GM12878 (cell line): ENCODE measurements around the gene ZFAND2A. TPM values are rescaled to one million over a fixed set of nuclear protein-coding genes. Genes with fewer than 3 reads are reported as not detected.

Experiments used
- ATAC-seq: fragments of 200-7000 bp; cut with Tn5 transposase; 3 replicates; pipeline ENCODE4 v1.9.1; 2020; ENCODE audit warnings: mild to moderate bottlenecking, moderate library complexity
- BruUV-seq: library from RNA; stranded (reverse); fragments of 400-500 nt; replicated peaks from 2 replicates; lab custom pipeline; 2021; lab: Mats Ljungman, UMichigan
- CTCF ChIA-PET: fragments of 300-600 bp; sonication (Branson Sonifier 250); formaldehyde crosslinking; extraction: SDS; loops from one replicate; lab custom pipeline; 2021; ENCODE audit warnings: inconsistent platforms; lab: Yijun Ruan, JAX
- POLR2A ChIA-PET: fragments of 350-600 bp; formaldehyde crosslinking; extraction: SDS; loops from one replicate; lab custom pipeline; 2021; ENCODE audit warnings: inconsistent platforms; lab: Charles Lee
- RAD21 ChIA-PET: fragments of 300-600 bp; sonication (Branson Sonifier 250); formaldehyde crosslinking; loops from one replicate; lab custom pipeline; 2023; ENCODE audit warnings: antibody characterized with exemption; ENCODE audit not compliant: unreplicated experiment; lab: Charles Lee
- SMC1A ChIA-PET: fragments of 300-600 bp; sonication (Branson Sonifier 250); formaldehyde crosslinking; loops from one replicate; lab custom pipeline; 2023; ENCODE audit not compliant: unreplicated experiment, uncharacterized antibody; lab: Charles Lee
- DNase-seq: peaks from one replicate; pipeline ENCODE4 v3.0.0-alpha.2; 2011; ENCODE audit warnings: low read depth, low spot score
- FAIRE-seq: peaks from 3 replicates; lab custom pipeline; 2011; peaks lifted over from hg19 to GRCh38; lab: Jason Lieb, UNC
- H2AFZ ChIP-seq: 2 replicates; pipeline ENCODE4 v1.6.0; 2011; ENCODE audit warnings: low read depth, low read length, control low read depth; ENCODE audit not compliant: control insufficient read depth
- H3K27ac ChIP-seq: 2 replicates; pipeline ENCODE4 v1.5.1; 2011; ENCODE audit warnings: control low read depth; ENCODE audit not compliant: control insufficient read depth, insufficient read depth
- H3K27me3 ChIP-seq, 2 experiments: replicated peaks in 1 of 2; 2 replicates each; pipeline versions ENCODE4 v1.6.0 to v1.6.1; 2011; ENCODE audit warnings: low read length in 1 of 2; ENCODE audit not compliant: control insufficient read depth in 2 of 2, insufficient read depth in 2 of 2
- H3K36me3 ChIP-seq, 2 experiments: 2 replicates each; pipeline ENCODE4 v1.5.1; 2011; ENCODE audit warnings: low read length in 1 of 2; ENCODE audit not compliant: control insufficient read depth in 2 of 2, insufficient read depth in 2 of 2
- H3K4me1 ChIP-seq: 2 replicates; pipeline ENCODE4 v1.6.1; 2011; ENCODE audit warnings: mild to moderate bottlenecking, low read length, moderate library complexity, mixed read lengths; ENCODE audit not compliant: control insufficient read depth, insufficient read depth
- H3K4me2 ChIP-seq: 2 replicates; pipeline ENCODE4 v1.6.0; 2011; ENCODE audit warnings: control low read depth; ENCODE audit not compliant: control insufficient read depth, insufficient read depth
- H3K4me3 ChIP-seq: fragments of 200-600 bp; sonication (generic); 2 replicates; pipeline ENCODE4 v1.5.1; 2016
- H3K79me2 ChIP-seq: 2 replicates; pipeline ENCODE4 v1.6.0; 2011; ENCODE audit warnings: low read length; ENCODE audit not compliant: control insufficient read depth, insufficient read depth
- H3K9ac ChIP-seq: 2 replicates; pipeline ENCODE4 v1.8.0; 2011; ENCODE audit warnings: low read length, control low read depth, mixed read lengths; ENCODE audit not compliant: control insufficient read depth, insufficient read depth
- H3K9me3 ChIP-seq: replicated peaks from 3 replicates; pipeline ENCODE4 v1.5.1; 2011; ENCODE audit warnings: mild to moderate bottlenecking, low read length; ENCODE audit not compliant: control insufficient read depth, insufficient read depth
- H4K20me1 ChIP-seq: 2 replicates; pipeline ENCODE4 v1.6.0; 2011; ENCODE audit not compliant: control insufficient read depth, insufficient read depth
- CUX1 ChIP-seq: IDR thresholded peaks from 2 replicates; pipeline ENCODE4 v1.6.1; 2012; ENCODE audit warnings: improper control_type of control experiment, low read depth, low read length; ENCODE audit not compliant: insufficient replicate concordance
- ESRRA ChIP-seq: IDR thresholded peaks from 2 replicates; pipeline ENCODE4 v1.6.1; 2012; ENCODE audit warnings: mild to moderate bottlenecking, low read length, improper control_type of control experiment
- ETV6 ChIP-seq, 2 experiments: fragments of 450-650 bp in 1 of 2; IDR thresholded peaks in 1 of 2; conservative IDR thresholded peaks in 1 of 2; 2 replicates each; pipeline ENCODE4 v1.6.1; 2014; ENCODE audit warnings: antibody characterized with exemption in 1 of 2, borderline replicate concordance in 1 of 2, low read depth in 1 of 2, mild to moderate bottlenecking in 1 of 2, moderate library complexity in 1 of 2
- MTA2 ChIP-seq: fragments of 450-650 bp; IDR thresholded peaks from 2 replicates; pipeline ENCODE4 v1.6.1; 2016; ENCODE audit warnings: low read depth, mild to moderate bottlenecking, moderate library complexity
- SUZ12 ChIP-seq: fragments of 200-600 bp; sonication (generic); IDR thresholded peaks from one replicate; pipeline ENCODE4 v1.6.1; 2018; ENCODE audit warnings: antibody characterized with exemption, mild to moderate bottlenecking; ENCODE audit not compliant: unreplicated experiment
- ZBTB33 ChIP-seq: fragments of 450-650 bp; IDR thresholded peaks from 2 replicates; pipeline ENCODE4 v1.6.1; 2017; ENCODE audit warnings: mild to moderate bottlenecking
- ZNF384 ChIP-seq: IDR thresholded peaks from 2 replicates; pipeline ENCODE4 v1.6.1; 2012; ENCODE audit warnings: low read depth, mild to moderate bottlenecking, low read length, improper control_type of control experiment, borderline replicate concordance
- ZSCAN29 ChIP-seq: fragments of 450-650 bp; IDR thresholded peaks from 2 replicates; pipeline ENCODE4 v1.6.1; 2017; ENCODE audit warnings: mild to moderate bottlenecking, moderate library complexity
- WGBS: methylation state at CpG from one replicate; pipeline ENCODE4 v1.1.6; 2016; ENCODE audit warnings: low lambda C conversion rate; ENCODE audit not compliant: insufficient replicate concordance, insufficient coverage; ENCODE audit errors: missing lambda C conversion rate; 5-methylcytosine and 5-hydroxymethylcytosine counted together
- in situ Hi-C: fragments of 300-500 bp; cut with MboI; formaldehyde crosslinking; loops from 9 replicates; pipeline ENCODE4 v1.14.3; 2018; ENCODE audit warnings: mixed read lengths
- intact Hi-C: fragments of 100-400 bp; cut with micrococcal nuclease; formaldehyde crosslinking; loops from one replicate; pipeline ENCODE4 v1.14.2; 2022; ENCODE audit not compliant: unreplicated experiment
- polyA plus RNA-seq, 11 experiments: library from polyadenylated mRNA; depleted of rRNA in 4 of 11; unstranded in 6 of 11; stranded (reverse) in 5 of 11; fragments of >200 nt; fragmentation: Nextera tagmentation in 4 of 11; fragmentation: Illumina TruSeq in 1 of 11; extraction: Ambion mirVana in 4 of 11; extraction: Trizol in 1 of 11; gene quantifications; 1 replicate in 1 of 11; 2 replicates in 10 of 11; pipeline versions ENCODE4 v1.2.1 to v1.2.3, GENCODE V29; 2011 to 2016; ENCODE audit warnings: inconsistent platforms in 2 of 11, missing spikeins in 2 of 11, low read depth in 1 of 11
- total RNA-seq, 4 experiments: library from RNA; depleted of rRNA in 3 of 4; stranded (reverse); fragments of >200 nt in 3 of 4; fragmentation: Illumina TruSeq in 1 of 4; extraction: Trizol in 1 of 4; gene quantifications; 2 replicates each; pipeline versions ENCODE4 v1.2.1 to v1.2.3, GENCODE V29; 2013 to 2021

Gene ZFAND2A
- total and polyA plus RNA-seq, 10 of the 15 experiments (the other 5 are each of a cell fraction or from before 2014, with no cell fraction given): 14.8 to 39.9 (median 20.8) TPM

- Histone ChIP-seq H3K9me3 (no peaks in the 10 kb centered on the region), H3K9ac (no peak overlapping the region), H3K4me1 (no peaks in the 10 kb centered on the region), H2AFZ (no peak overlapping the region), H3K27ac (no peak overlapping the region), H3K79me2 (no peaks in the 10 kb centered on the region), H3K4me3 (no peak overlapping the region), H4K20me1 (no peaks in the 10 kb centered on the region), H3K36me3 (no peaks in the 10 kb centered on the region), H3K27me3 (no peaks in the 10 kb centered on the region), H3K4me2 (no peak overlapping the region)
- ChIA-PET RAD21 (no interaction called here), CTCF (interaction anchor here (0.7 kb wide), 1 partner anchor 133 kb away, joined by 3 read pairs; no protein-coding TSS in a partner anchor), POLR2A (no interaction called here), SMC1A (no interaction called here)
- BruUV-seq: no TSS peak
- TF ChIP-seq MTA2 (no peak), ZSCAN29 (no peak), ZNF384 (no peak), ESRRA (no peak), SUZ12 (no peak), CUX1 (no peak), ZBTB33 (no peak), ETV6 (conservative IDR thresholded peaks at IDR 0.05 in 1 of 2, IDR thresholded peaks at IDR 0.05 in 1 of 2; ENCODE audit: borderline replicate concordance in 1 of 2, low read depth in 1 of 2) (no peak)
- no peak for FAIRE-seq
- in situ Hi-C loops: no loop called here
- 38% methylated on average over 13 of the region's 15 CpGs for WGBS
- no peak for DNase-seq
- intact Hi-C loops: no loop called here
- ATAC-seq: no peak
These were observed 41.9 kb upstream of the ZFAND2A start for GRCh38 chr7:1201916-1202315.
